Naive thymus-derived CD4-positive, alpha-beta T cell (primary cell): ENCODE measurements around the gene SPDYA. TPM values are rescaled to one million over a fixed set of nuclear protein-coding genes. Genes with fewer than 3 reads are reported as not detected.
A peak's percentile ranks its signal among the peaks of the same experiment; 100 is the strongest.

Source experiments
- ATAC-seq: fragments of 150-1000 bp; cut with Tn5 transposase; 2 replicates; pipeline ENCODE4 v1.10.0; 2021; ENCODE audit warnings: mild to moderate bottlenecking, moderate library complexity
- CTCF ChIA-PET: fragments of 350-600 bp; sonication (Branson Sonifier 250); formaldehyde crosslinking; loops from one replicate; lab custom pipeline; 2021; ENCODE audit warnings: antibody characterized with exemption; lab: Charles Lee
- POLR2A ChIA-PET: fragments of 350-600 bp; sonication (Branson Sonifier 250); formaldehyde crosslinking; loops from one replicate; lab custom pipeline; 2021; ENCODE audit warnings: antibody characterized with exemption, inconsistent platforms; lab: Charles Lee
- DNase-seq, 9 donors: peaks; one replicate each; pipeline versions ENCODE4 v3.0.0 to v3.0.0-alpha.2; 2020 to 2022; ENCODE audit warnings: mixed read lengths in 1 of 9
- H3K27ac ChIP-seq: one replicate; pipeline ENCODE4 v1.7.0; 2013; ENCODE audit warnings: mild to moderate bottlenecking, low read depth, low read length, moderate library complexity
- H3K27me3 ChIP-seq, 2 donors: one replicate each; pipeline ENCODE4 v1.7.0; 2013; ENCODE audit warnings: low read length in 2 of 2, mild to moderate bottlenecking in 2 of 2, moderate library complexity in 2 of 2; ENCODE audit not compliant: control insufficient read depth in 2 of 2, insufficient read depth in 2 of 2
- H3K36me3 ChIP-seq, 3 experiments: 1 replicate in 2 of 3; 2 replicates in 1 of 3; pipeline ENCODE4 v1.7.0; 2013; ENCODE audit warnings: low read length in 3 of 3, mild to moderate bottlenecking in 3 of 3, moderate library complexity in 1 of 3; ENCODE audit not compliant: insufficient read depth in 3 of 3, control insufficient read depth in 2 of 3
- H3K4me1 ChIP-seq, 2 donors: one replicate each; pipeline ENCODE4 v1.7.0; 2013; ENCODE audit warnings: low read length in 2 of 2, mild to moderate bottlenecking in 2 of 2, moderate library complexity in 1 of 2; ENCODE audit not compliant: control insufficient read depth in 2 of 2, insufficient read depth in 2 of 2
- H3K4me3 ChIP-seq: 2 replicates; pipeline ENCODE4 v1.7.0; 2013; ENCODE audit warnings: mild to moderate bottlenecking, low read length
- H3K9me3 ChIP-seq, 3 experiments: 1 replicate in 2 of 3; 2 replicates in 1 of 3; pipeline ENCODE4 v1.7.0; 2013; ENCODE audit warnings: low read length in 3 of 3; ENCODE audit not compliant: control insufficient read depth in 2 of 3
- H3K27ac Mint-ChIP-seq, 9 donors: one replicate each; pipeline ENCODE4 v1.8.0; 2020 to 2022; ENCODE audit warnings: mixed read lengths in 9 of 9, mild to moderate bottlenecking in 8 of 9, moderate library complexity in 5 of 9, inconsistent platforms in 2 of 9
- H3K27me3 Mint-ChIP-seq, 5 donors: one replicate each; pipeline ENCODE4 v1.8.0; 2021 to 2022; ENCODE audit warnings: mixed read lengths in 5 of 5, mild to moderate bottlenecking in 1 of 5
- H3K36me3 Mint-ChIP-seq, 5 donors: one replicate each; pipeline ENCODE4 v1.8.0; 2020 to 2022; ENCODE audit warnings: mixed read lengths in 5 of 5, mild to moderate bottlenecking in 3 of 5, inconsistent platforms in 1 of 5
- H3K4me1 Mint-ChIP-seq, 7 donors: one replicate each; pipeline ENCODE4 v1.8.0; 2020 to 2022; ENCODE audit warnings: mixed read lengths in 7 of 7, mild to moderate bottlenecking in 3 of 7, inconsistent platforms in 1 of 7
- H3K4me3 Mint-ChIP-seq, 10 donors: one replicate each; pipeline ENCODE4 v1.8.0; 2020 to 2022; ENCODE audit warnings: mild to moderate bottlenecking in 10 of 10, mixed read lengths in 10 of 10, moderate library complexity in 6 of 10, inconsistent platforms in 2 of 10
- H3K9me3 Mint-ChIP-seq, 11 donors: one replicate each; pipeline ENCODE4 v1.8.0; 2020 to 2022; ENCODE audit warnings: mixed read lengths in 11 of 11, mild to moderate bottlenecking in 4 of 11, inconsistent platforms in 1 of 11, moderate library complexity in 1 of 11
- intact Hi-C, 2 donors: fragments of 100-400 bp; cut with micrococcal nuclease; formaldehyde crosslinking; loops; one replicate each; pipeline ENCODE4 v1.15.1; 2023
- polyA plus RNA-seq, 2 donors: library from polyadenylated mRNA; unstranded; fragments of 300-500 nt; fragmentation: Illumina TruSeq; gene quantifications; one replicate each; pipeline ENCODE4 v1.2.3, GENCODE V29; 2021
- total RNA-seq, 6 experiments: library from RNA in 5 of 6; stranded (reverse) in 5 of 6; gene quantifications; 1 replicate in 5 of 6; 2 replicates in 1 of 6; pipeline ENCODE4 v1.2.3 and lab custom pipeline; 2021 to 2026

Gene SPDYA
- total and polyA plus RNA-seq, 7 experiments from 2014 or later = 1.3 to 9.8 (median 4.6) TPM; not detected in 2

DNA sequence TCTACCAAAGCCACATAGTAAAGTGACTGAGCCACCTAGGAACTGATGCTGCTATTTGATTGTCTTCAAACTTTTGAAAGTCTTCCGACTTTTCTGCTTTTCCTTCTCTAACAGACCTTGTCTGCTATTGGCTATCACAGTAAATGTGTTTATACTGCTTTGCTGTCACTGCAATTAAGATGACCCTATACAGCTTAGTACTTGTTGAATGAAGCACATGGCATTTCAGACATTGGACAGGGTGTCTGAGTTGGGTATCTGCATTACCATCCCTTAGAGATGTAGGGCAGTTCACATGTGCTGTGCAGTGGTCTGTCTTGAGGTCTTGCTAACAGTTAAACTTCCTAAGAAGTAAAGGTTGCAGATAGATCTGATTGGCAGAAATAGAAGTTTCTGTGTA, 87.4 kb downstream of the SPDYA start:
- H3K4me1 ChIP-seq = peaks cover 28% of the 10 kb centered on the region in 2 donors
- H3K27ac ChIP-seq = no peak overlapping the region
- H3K27ac Mint-ChIP-seq = peak overlapping the region in 1 of 9 donors; percentile 52
- peaks cover 0 to 5% (median 0%) of the 10 kb centered on the region in 5 donors for H3K36me3 Mint-ChIP-seq
- no peaks in the 10 kb centered on the region for H3K9me3 ChIP-seq
- no peak for DNase-seq
- H3K9me3 Mint-ChIP-seq = peaks cover 0 to 5% (median 0%) of the 10 kb centered on the region in 11 donors
- peaks cover 3 to 7% (median 3%) of the 10 kb centered on the region in 3 experiments for H3K36me3 ChIP-seq
- peak overlapping the region in 7 of 10 donors; percentile 6 to 99 (median 53) for H3K4me3 Mint-ChIP-seq
- ATAC-seq = no peak
- no peaks in the 10 kb centered on the region for H3K27me3 Mint-ChIP-seq
- intact Hi-C loops = loop anchor here (10.0 kb wide), 6 partner anchors 73 to 1247 kb away; partner anchors contain the start of genes BABAM2 (in 1 of the 2), CLIP4 (in 1 of the 2), RBKS (in 1 of the 2) and YPEL5 (in 1 of the 2)
- peaks cover 42 to 79% (median 64%) of the 10 kb centered on the region in 7 donors for H3K4me1 Mint-ChIP-seq
- H3K4me3 ChIP-seq = no peak overlapping the region
- ChIA-PET CTCF (no interaction called here), POLR2A (no interaction called here)
- no peaks in the 10 kb centered on the region for H3K27me3 ChIP-seq

Other genes with a start within 250 kb of the SPDYA start
- 100 to 1,000 TPM; 202 to 223 (median 210) TPM for gene PPP1CB, start 59.0 kb upstream of the SPDYA start, total RNA-seq
- gene PPP1CB, start 59.0 kb upstream of the SPDYA start, polyA plus RNA-seq = 100 to 1,000 TPM in 1 of 2 donors, 10 to 100 TPM in 1; 73.5 to 100 TPM
- 10 to 100 TPM; 14.8 to 24.5 (median 20.5) TPM for gene TRMT61B, start 59.5 kb downstream of the SPDYA start, total RNA-seq
- 10 to 100 TPM; 18.6 to 25.2 TPM for gene TRMT61B, start 59.5 kb downstream of the SPDYA start, polyA plus RNA-seq
- gene WDR43, start 83.8 kb downstream of the SPDYA start, total RNA-seq = 10 to 100 TPM; 49.6 to 75.0 (median 63.9) TPM
- 10 to 100 TPM; 44.4 to 46.6 TPM for gene WDR43, start 83.8 kb downstream of the SPDYA start, polyA plus RNA-seq
- 1 to 10 TPM in 4 of 5 experiments, under 1 TPM in 1; 0.97 to 4.9 (median 1.6) TPM for gene TOGARAM2, start 170.5 kb downstream of the SPDYA start, total RNA-seq
- under 1 TPM in 1 of 2 donors, not detected in 1; 0.58 TPM for gene TOGARAM2, start 170.5 kb downstream of the SPDYA start, polyA plus RNA-seq